Transverse colon (tissue), 4 donors: Measurements from ENCODE around the gene NBEA. TPM values are rescaled to one million over a fixed set of nuclear protein-coding genes. Genes with fewer than 3 reads are reported as not detected.

Experiments
- DNase-seq: peaks from one replicate; pipeline ENCODE4 v3.0.0-alpha.2; 2019
- H3K27ac ChIP-seq, 4 donors: fragments of 200-600 bp; sonication (generic); 2 replicates each; pipeline ENCODE4 v1.5.1; 2016 to 2018; ENCODE audit warnings: inconsistent platforms in 4 of 4
- H3K27me3 ChIP-seq: fragments of 200-600 bp; sonication (generic); 2 replicates; pipeline ENCODE4 v1.5.1; 2017; ENCODE audit warnings: inconsistent platforms
- H3K36me3 ChIP-seq, 4 donors: fragments of 200-600 bp; sonication (generic); 2 replicates each; pipeline ENCODE4 v1.5.1; 2017 to 2019; ENCODE audit warnings: inconsistent platforms in 4 of 4
- H3K4me1 ChIP-seq, 4 donors: fragments of 200-600 bp; sonication (generic); 2 replicates each; pipeline ENCODE4 v1.5.1; 2017 to 2020; ENCODE audit warnings: inconsistent platforms in 4 of 4
- H3K4me3 ChIP-seq, 4 donors: fragments of 200-600 bp; sonication (generic); 1 replicate in 1 of 4; 2 replicates in 3 of 4; pipeline versions ENCODE4 v1.5.1 to v1.6.1; 2017 to 2019; ENCODE audit warnings: inconsistent platforms in 4 of 4
- H3K9me3 ChIP-seq, 2 donors: fragments of 200-600 bp; sonication (generic); 2 replicates each; pipeline ENCODE4 v1.5.1; 2017 to 2019; ENCODE audit warnings: inconsistent platforms in 2 of 2
- CTCF ChIP-seq, 5 experiments: fragments of 200-600 bp in 3 of 5; fragments of 450-650 bp in 2 of 5; sonication (generic) in 3 of 5; IDR thresholded peaks; 1 replicate in 2 of 5; 2 replicates in 3 of 5; pipeline ENCODE4 v1.5.1; 2016 to 2017; ENCODE audit warnings: antibody characterized with exemption in 5 of 5, inconsistent platforms in 3 of 5, mild to moderate bottlenecking in 2 of 5, moderate library complexity in 1 of 5
- EP300 ChIP-seq: sonication (generic); formaldehyde crosslinking; IDR thresholded peaks from one replicate; pipeline ENCODE4 v1.6.1; 2017; ENCODE audit warnings: antibody characterized with exemption, low read depth
- POLR2A ChIP-seq: fragments of 450-650 bp; IDR thresholded peaks from one replicate; pipeline ENCODE4 v1.6.1; 2016; ENCODE audit warnings: antibody characterized with exemption, mild to moderate bottlenecking, moderate library complexity
- POLR2AphosphoS5 ChIP-seq, 3 donors: sonication (generic); formaldehyde crosslinking; IDR thresholded peaks; one replicate each; pipeline ENCODE4 v1.6.1; 2016; ENCODE audit warnings: antibody characterized with exemption in 3 of 3
- WGBS, 2 donors: methylation state at CpG; one replicate each; pipeline ENCODE4 v1.1.5; 2018; ENCODE audit warnings: low coverage in 1 of 2; 5-methylcytosine and 5-hydroxymethylcytosine counted together
- in situ Hi-C, 4 donors: fragments of 200-750 bp; cut with MboI; loops; one replicate each; pipeline versions ENCODE4 v1.15.0 to v1.15.1; 2017; ENCODE audit warnings: low sequenced_read_pairs in 3 of 4, low pct_ligation_motif_present in 1 of 4, low pct_unique_long_range_greater_than_20kb in 1 of 4
- intact Hi-C: fragments of 100-400 bp; cut with DNase I; formaldehyde crosslinking; loops from one replicate; pipeline ENCODE4 v1.15.1; 2023; ENCODE audit warnings: low total_unique reads
- total RNA-seq, 4 donors: library from RNA; depleted of rRNA; stranded (reverse); fragments of >200 nt; gene quantifications; one replicate each; pipeline ENCODE4 v1.1.0, GENCODE V29; 2016

The NBEA gene
- total RNA-seq, 4 donors from 2014 or later: 8.2 to 21.1 (median 12.5) TPM

DNA sequence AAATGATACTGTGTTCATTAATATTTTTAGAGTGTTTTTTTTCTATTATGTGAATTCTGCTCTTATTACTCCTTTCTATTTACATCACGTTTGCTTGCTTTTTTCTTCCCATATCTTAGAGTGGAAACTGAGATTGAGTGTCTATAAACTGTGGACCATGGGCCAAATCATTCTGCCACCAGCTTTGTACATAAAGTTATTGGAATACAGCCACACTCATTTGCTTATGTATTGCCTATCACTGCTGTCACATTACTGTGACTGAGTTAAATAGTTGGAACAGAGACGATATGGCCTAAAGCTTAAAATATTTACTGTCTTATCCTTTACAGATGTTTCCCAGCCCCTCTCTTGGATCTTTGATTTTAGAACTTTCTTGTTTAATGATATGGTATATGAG, 274.1 kb downstream of the NBEA start:
- H3K9me3 ChIP-seq: no peaks in the 10 kb centered on the region
- no peak overlapping the region for H3K27ac ChIP-seq
- no peaks in the 10 kb centered on the region for H3K27me3 ChIP-seq
- intact Hi-C loops (no loop called here), in situ Hi-C loops (no loop called here)
- no peak for TF ChIP-seq CTCF (IDR thresholded peaks at IDR 0.05)
- no peak for TF ChIP-seq EP300
- TF ChIP-seq POLR2AphosphoS5 (IDR thresholded peaks at IDR 0.05): no peak
- TF ChIP-seq POLR2A: no peak
- DNase-seq: no peak
- WGBS, 2 donors: 21 to 47% methylated on average over 2 of the region's 2 CpGs
- no peaks in the 10 kb centered on the region for H3K4me1 ChIP-seq
- H3K36me3 ChIP-seq: no peaks in the 10 kb centered on the region
- H3K4me3 ChIP-seq: no peak overlapping the region

- TF ChIP-seq POLR2A (no peak), POLR2AphosphoS5 (IDR thresholded peaks at IDR 0.05) (no peak), CTCF (IDR thresholded peaks at IDR 0.05) (no peak), EP300 (no peak)
Measured at GRCh38 chr13:35219021-35219420, 277.0 kb downstream of the NBEA start.

DNA sequence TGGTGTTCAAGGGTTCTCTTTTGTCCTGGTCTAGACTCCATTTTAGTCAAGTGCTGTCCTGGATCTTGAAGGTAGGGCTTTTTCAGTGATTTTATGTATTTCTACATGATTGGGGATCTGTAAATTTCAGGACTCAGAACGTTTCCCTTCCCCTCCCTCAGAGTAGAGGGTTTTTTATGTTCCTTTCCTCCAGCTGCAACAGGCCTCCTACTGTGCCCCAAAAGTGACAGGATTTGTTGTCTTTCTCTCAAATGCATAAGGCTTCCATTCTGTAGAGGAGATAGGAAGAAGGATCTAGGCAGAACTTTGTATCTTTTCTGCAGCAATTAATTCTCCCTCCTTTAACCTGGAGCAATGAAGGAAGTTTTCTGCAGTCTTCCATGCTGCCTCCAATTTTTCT, 283.1 kb downstream of the NBEA start:
- intact Hi-C loops: no loop called here
- no peak for TF ChIP-seq EP300
- TF ChIP-seq CTCF (IDR thresholded peaks at IDR 0.05): no peak
- H3K27ac ChIP-seq: no peak overlapping the region
- no peaks in the 10 kb centered on the region for H3K9me3 ChIP-seq
- no peak for DNase-seq
- in situ Hi-C loops: no loop called here
- WGBS, 2 donors: 22 to 39% methylated on average over 1 of the region's 1 CpG
- no peaks in the 10 kb centered on the region for H3K36me3 ChIP-seq
- H3K4me3 ChIP-seq: no peak overlapping the region
- no peaks in the 10 kb centered on the region for H3K4me1 ChIP-seq
- H3K27me3 ChIP-seq: no peaks in the 10 kb centered on the region

More at GRCh38 chr13:35219021-35219420, 277.0 kb downstream of the NBEA start:
- H3K4me3 ChIP-seq: no peak overlapping the region
- 62 to 76% methylated on average over 1 of the region's 1 CpG for WGBS, 2 donors
- no peaks in the 10 kb centered on the region for H3K4me1 ChIP-seq
- DNase-seq: no peak
- H3K9me3 ChIP-seq: no peaks in the 10 kb centered on the region
- in situ Hi-C loops: no loop called here
- no peaks in the 10 kb centered on the region for H3K36me3 ChIP-seq
- intact Hi-C loops: no loop called here
- no peak overlapping the region for H3K27ac ChIP-seq
- no peaks in the 10 kb centered on the region for H3K27me3 ChIP-seq

GRCh38 chr13:35225582-35225981, 283.5 kb downstream of the NBEA start:
- H3K27ac ChIP-seq: no peak overlapping the region
- intact Hi-C loops: no loop called here
- H3K9me3 ChIP-seq: no peaks in the 10 kb centered on the region
- H3K36me3 ChIP-seq: no peaks in the 10 kb centered on the region
- TF ChIP-seq CTCF (IDR thresholded peaks at IDR 0.05): no peak
- no peak for TF ChIP-seq EP300
- TF ChIP-seq POLR2AphosphoS5 (IDR thresholded peaks at IDR 0.05): no peak
- no peak for TF ChIP-seq POLR2A
- H3K4me1 ChIP-seq: no peaks in the 10 kb centered on the region
- no peak for DNase-seq
- no peak overlapping the region for H3K4me3 ChIP-seq
- in situ Hi-C loops: no loop called here
- no peaks in the 10 kb centered on the region for H3K27me3 ChIP-seq
- WGBS, 2 donors: 80 to 92% methylated on average over 1 to 2 of the region's 2 CpGs
